Measurements from ENCODE around the gene LGI4. TPM values are rescaled to one million over a fixed set of nuclear protein-coding genes. Genes with fewer than 3 reads are reported as not detected.

LGI4 gene
- total RNA-seq, 1 experiment from 2014 or later = 0.43 TPM

- TF ChIP-seq CTCF (IDR thresholded peaks at IDR 0.05; ENCODE audit: insufficient read depth in 1 of 2, low read depth in 1 of 2, low read length in 1 of 2, severe bottlenecking in 1 of 2, unreplicated experiment in 1 of 2) = no peak
- H3K4me1 Mint-ChIP-seq (ENCODE audit: low read depth, unreplicated experiment) = peaks cover 22% of the 10 kb centered on the region
- no peak overlapping the region for H3K27ac Mint-ChIP-seq (ENCODE audit: unreplicated experiment)
- H3K27me3 Mint-ChIP-seq (ENCODE audit: insufficient read depth, unreplicated experiment) = no peaks in the 10 kb centered on the region
- no TSS peak for BruUV-seq (replicated peaks)
- H3K36me3 ChIP-seq (ENCODE audit: control insufficient read depth, insufficient read depth, low read length) = no peaks in the 10 kb centered on the region
- H3K4me1 ChIP-seq = peaks cover 41% of the 10 kb centered on the region
- ChIA-PET CTCF (no interaction called here), POLR2A (no interaction called here)
- no peaks in the 10 kb centered on the region for H3K27me3 ChIP-seq (replicated peaks; ENCODE audit: control insufficient read depth, insufficient read depth, low read length)
- no peak overlapping the region for H3K4me3 Mint-ChIP-seq (ENCODE audit: unreplicated experiment)
- intact Hi-C loops (cut with micrococcal nuclease; ENCODE audit: unreplicated experiment) = no loop called here
- no peaks in the 10 kb centered on the region for H3K9me3 Mint-ChIP-seq (ENCODE audit: unreplicated experiment)
- DNase-seq = no peak
- no peaks in the 10 kb centered on the region for H3K36me3 Mint-ChIP-seq (ENCODE audit: insufficient read depth, unreplicated experiment)
- H3K4me3 ChIP-seq (ENCODE audit: low read depth, low read length) = no peak overlapping the region
- H3K9me3 ChIP-seq = no peaks in the 10 kb centered on the region
Measured at GRCh38 chr19:35090160-35090505, 44.7 kb downstream of the LGI4 start.

- H3K27ac Mint-ChIP-seq (ENCODE audit: unreplicated experiment) = no peak overlapping the region
- no peaks in the 10 kb centered on the region for H3K9me3 ChIP-seq
- CTCF ChIA-PET = interaction anchor here (0.6 kb wide), 1 partner anchor 23 kb away, joined by 3 read pairs; no protein-coding TSS in a partner anchor
- H3K4me3 Mint-ChIP-seq (ENCODE audit: unreplicated experiment) = no peak overlapping the region
- POLR2A ChIA-PET = no interaction called here
- DNase-seq = no peak
- H3K9me3 Mint-ChIP-seq (ENCODE audit: unreplicated experiment) = no peaks in the 10 kb centered on the region
- H3K4me1 ChIP-seq = peaks cover 35% of the 10 kb centered on the region
- H3K27me3 ChIP-seq (replicated peaks; ENCODE audit: control insufficient read depth, insufficient read depth, low read length) = no peaks in the 10 kb centered on the region
- H3K36me3 ChIP-seq (ENCODE audit: control insufficient read depth, insufficient read depth, low read length) = no peaks in the 10 kb centered on the region
- intact Hi-C loops (cut with micrococcal nuclease; ENCODE audit: unreplicated experiment) = loop anchor here (2.0 kb wide), 1 partner anchor 23 kb away; no protein-coding TSS in a partner anchor
- no peak for TF ChIP-seq CTCF (IDR thresholded peaks at IDR 0.05; ENCODE audit: insufficient read depth in 1 of 2, low read depth in 1 of 2, low read length in 1 of 2, severe bottlenecking in 1 of 2, unreplicated experiment in 1 of 2)
- no peaks in the 10 kb centered on the region for H3K36me3 Mint-ChIP-seq (ENCODE audit: insufficient read depth, unreplicated experiment)
- peaks cover 19% of the 10 kb centered on the region for H3K4me1 Mint-ChIP-seq (ENCODE audit: low read depth, unreplicated experiment)
- no peaks in the 10 kb centered on the region for H3K27me3 Mint-ChIP-seq (ENCODE audit: insufficient read depth, unreplicated experiment)
- no TSS peak for BruUV-seq (replicated peaks)
- no peak overlapping the region for H3K4me3 ChIP-seq (ENCODE audit: low read depth, low read length)
Measured at GRCh38 chr19:35089554-35089953, 45.3 kb downstream of the LGI4 start.

- ChIA-PET CTCF (no interaction called here), POLR2A (no interaction called here)
- H3K27ac Mint-ChIP-seq (ENCODE audit: unreplicated experiment) = no peak overlapping the region
- no peak for TF ChIP-seq CTCF (IDR thresholded peaks at IDR 0.05; ENCODE audit: insufficient read depth in 1 of 2, low read depth in 1 of 2, low read length in 1 of 2, severe bottlenecking in 1 of 2, unreplicated experiment in 1 of 2)
- Histone ChIP-seq H3K27me3 (replicated peaks; ENCODE audit: control insufficient read depth, insufficient read depth, low read length) (no peaks in the 10 kb centered on the region), H3K4me1 (peaks cover 29% of the 10 kb centered on the region), H3K36me3 (ENCODE audit: control insufficient read depth, insufficient read depth, low read length) (no peaks in the 10 kb centered on the region), H3K4me3 (ENCODE audit: low read depth, low read length) (no peak overlapping the region), H3K9me3 (no peaks in the 10 kb centered on the region)
- H3K4me3 Mint-ChIP-seq (ENCODE audit: unreplicated experiment) = no peak overlapping the region
- DNase-seq = no peak
- no TSS peak for BruUV-seq (replicated peaks)
- H3K4me1 Mint-ChIP-seq (ENCODE audit: low read depth, unreplicated experiment) = peaks cover 14% of the 10 kb centered on the region
- intact Hi-C loops (cut with micrococcal nuclease; ENCODE audit: unreplicated experiment) = loop anchor here (2.0 kb wide), 1 partner anchor 22 kb away; no protein-coding TSS in a partner anchor
- H3K36me3 Mint-ChIP-seq (ENCODE audit: insufficient read depth, unreplicated experiment) = no peaks in the 10 kb centered on the region
- H3K27me3 Mint-ChIP-seq (ENCODE audit: insufficient read depth, unreplicated experiment) = no peaks in the 10 kb centered on the region
- H3K9me3 Mint-ChIP-seq (ENCODE audit: unreplicated experiment) = no peaks in the 10 kb centered on the region
Measured at GRCh38 chr19:35088131-35088913, 46.5 kb downstream of the LGI4 start.

Measured in Caco-2 (cell line).